NCI-H226 (cell line): ENCODE data around the gene ANP32A.
"Not testable (repeated sequence)": the region's sequence is repeated elsewhere in the genome, so short reads cannot be mapped to it uniquely, and the experiment has no call there.

Source experiments
- DNase-seq: peaks from one replicate; pipeline ENCODE4 v3.0.0-alpha.2; 2015

The ANP32A gene

DNA sequence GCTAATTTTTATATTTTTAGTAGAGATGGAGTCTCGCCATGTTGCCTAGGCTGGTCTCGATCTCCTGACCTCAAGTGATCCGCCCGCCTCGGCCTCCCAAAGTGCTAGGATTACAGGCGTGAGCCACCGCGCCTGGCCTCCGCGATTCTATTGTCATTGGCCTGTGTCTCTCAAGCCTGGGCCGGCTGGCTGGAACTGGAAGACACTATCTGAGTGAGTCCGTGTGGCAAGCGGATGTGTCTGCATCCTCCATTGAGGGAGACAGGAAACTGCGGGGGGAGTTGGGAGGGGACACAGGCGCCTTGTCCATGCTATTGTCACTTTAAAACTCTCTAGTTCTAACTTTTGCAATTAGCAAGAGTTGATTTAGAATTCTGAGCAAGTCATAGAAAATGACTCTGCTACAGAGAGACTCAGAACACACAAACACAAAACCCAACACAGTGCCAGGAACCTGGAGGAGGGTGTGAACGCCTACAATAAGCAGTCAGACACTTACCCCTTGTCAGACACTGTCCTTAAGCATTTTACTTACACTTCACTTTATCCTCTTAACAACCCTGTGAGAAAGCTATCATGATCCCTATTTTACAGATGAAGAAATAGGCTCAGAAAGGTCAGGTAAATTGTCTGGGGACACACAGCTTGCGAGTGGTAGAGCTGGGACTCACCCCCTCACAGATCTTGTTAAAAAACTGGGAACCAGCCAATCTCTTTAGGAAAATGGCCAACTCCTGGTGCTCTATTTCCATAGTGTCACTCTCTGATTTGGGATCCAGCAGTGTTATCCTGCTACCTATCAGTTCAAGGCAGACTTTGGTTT, 38.7 kb downstream of the ANP32A start:
- DNase-seq = no peak

DNA sequence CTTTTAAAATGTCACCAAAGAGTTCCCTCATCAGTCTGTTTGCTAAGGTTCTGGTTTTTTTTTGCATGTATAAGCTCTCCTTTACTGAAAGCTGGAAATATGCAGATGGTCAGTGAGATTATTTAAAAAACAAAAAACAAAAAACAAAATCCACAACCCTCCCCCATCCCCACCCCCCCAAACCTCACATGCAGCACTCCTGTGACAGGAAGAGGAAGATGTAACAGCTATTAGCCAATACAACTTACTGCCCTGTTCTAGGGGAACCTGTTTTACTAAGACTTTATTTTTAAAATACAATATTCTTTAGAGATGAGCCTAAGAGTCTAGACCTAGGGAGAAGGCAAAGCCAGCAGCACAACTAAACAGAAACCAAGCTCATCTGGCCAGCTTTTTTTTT, 39.5 kb downstream of the ANP32A start:
- no peak for DNase-seq

DNA sequence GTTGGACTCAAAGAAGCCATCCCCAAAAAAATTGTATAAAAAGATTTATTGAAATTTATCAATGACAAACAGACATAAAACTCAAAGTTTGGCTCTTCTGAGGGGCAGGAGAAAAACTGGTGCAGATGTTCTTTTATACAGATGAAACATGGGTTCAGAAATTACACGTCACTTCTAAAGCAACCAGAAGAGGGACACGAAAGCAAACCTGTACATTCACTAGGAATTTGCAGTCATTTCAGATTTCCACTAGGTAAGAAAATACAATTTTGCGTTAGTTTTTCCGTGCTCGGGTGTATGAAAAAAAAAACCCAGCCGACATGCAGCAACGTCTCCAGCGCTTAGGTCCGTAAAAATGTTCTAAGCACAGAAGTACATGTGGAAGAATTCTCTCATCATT, 41.8 kb downstream of the ANP32A start:
- DNase-seq = no peak

DNA sequence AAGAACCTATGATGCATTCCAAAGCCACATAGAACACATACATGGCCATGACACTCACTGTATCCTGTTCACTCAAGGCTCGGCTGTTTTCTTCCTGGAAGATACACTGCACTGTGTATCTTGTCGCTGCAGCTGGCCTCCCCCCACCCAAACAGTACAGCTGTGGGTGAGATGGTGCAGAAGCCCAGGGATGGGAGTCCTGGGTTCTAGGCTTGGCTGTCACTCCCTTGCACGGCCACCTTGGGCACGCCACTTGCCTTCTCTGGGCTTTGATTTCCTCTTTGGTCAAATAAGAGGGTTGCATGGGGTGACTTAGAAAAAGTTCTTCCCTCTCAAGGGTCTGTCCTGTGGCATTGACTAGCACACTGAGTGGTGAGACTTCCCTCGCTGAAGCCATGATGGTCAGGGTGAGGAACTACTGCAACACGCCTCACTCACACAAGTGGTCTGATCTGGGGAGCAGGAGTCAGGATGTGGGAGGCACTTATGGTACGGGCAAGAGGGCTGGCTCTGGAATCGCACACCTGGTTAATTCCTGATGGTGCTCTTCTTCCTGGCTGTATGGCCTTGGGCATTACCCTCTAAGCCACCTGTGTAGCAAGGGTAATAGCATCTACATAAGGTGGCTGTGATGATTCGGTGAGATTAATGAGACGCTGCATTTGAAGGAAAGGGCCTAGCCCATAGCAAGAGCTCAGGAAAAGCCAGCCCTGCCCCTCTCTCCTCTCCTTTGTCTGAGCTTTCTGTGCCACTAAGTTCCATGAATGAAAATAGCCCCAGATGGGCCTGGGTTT, 44.0 kb downstream of the ANP32A start:
- DNase-seq = no peak

DNA sequence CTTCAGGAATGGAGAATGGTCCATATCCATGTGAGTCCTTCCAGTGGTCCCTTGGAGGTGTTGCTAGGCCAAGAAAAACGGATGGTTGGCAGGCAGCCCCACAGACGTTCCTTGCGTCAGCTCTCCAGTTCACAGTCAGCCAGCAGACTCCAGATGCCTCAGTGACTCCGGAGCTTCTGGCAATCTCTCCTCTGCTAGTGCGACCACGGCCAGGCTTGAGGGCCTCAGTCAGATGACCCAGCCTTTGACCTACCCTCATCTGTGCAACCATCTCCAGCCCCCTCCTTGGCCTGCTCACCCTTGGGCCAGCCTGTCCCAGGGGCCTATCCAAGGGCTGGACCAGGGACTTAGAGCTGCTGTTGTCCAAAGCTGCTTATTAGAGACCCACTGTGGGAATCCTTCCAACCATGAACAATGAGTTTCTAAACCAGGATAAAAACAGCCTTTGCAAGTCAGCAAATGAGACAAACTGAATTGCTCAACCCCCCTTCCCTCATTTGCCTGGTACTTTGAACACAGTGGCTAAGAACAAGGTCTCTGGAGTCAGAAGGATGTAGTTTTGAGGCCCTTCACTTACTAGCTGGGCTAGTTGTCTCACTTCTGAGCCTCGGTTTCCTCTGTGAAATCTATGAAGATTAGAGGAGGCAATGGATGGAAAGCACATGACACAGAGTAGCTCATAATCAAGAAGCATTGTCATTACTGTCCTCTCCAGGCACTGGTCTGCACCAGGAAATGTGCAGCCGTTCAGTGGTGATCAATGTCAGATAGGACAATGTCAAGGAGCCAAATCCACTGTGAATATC, 44.8 kb downstream of the ANP32A start:
- no peak for DNase-seq

DNA sequence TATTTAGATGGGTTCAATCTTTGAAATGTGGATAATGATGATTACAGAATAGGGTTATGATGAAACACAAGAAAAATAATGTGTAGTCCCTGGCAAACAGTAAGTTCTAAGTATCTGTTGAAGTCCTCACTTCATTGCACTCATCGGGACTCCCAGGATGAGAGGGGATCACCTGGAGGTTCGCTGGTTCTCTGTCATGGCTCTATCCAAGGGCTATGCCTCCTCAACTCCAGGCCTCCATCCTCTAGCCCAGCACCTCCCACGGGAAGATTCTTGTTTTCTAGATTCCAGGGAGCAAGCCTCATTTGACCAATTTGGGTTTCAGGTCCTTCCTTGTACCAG, 45.5 kb downstream of the ANP32A start:
- DNase-seq = peak; percentile 54

DNA sequence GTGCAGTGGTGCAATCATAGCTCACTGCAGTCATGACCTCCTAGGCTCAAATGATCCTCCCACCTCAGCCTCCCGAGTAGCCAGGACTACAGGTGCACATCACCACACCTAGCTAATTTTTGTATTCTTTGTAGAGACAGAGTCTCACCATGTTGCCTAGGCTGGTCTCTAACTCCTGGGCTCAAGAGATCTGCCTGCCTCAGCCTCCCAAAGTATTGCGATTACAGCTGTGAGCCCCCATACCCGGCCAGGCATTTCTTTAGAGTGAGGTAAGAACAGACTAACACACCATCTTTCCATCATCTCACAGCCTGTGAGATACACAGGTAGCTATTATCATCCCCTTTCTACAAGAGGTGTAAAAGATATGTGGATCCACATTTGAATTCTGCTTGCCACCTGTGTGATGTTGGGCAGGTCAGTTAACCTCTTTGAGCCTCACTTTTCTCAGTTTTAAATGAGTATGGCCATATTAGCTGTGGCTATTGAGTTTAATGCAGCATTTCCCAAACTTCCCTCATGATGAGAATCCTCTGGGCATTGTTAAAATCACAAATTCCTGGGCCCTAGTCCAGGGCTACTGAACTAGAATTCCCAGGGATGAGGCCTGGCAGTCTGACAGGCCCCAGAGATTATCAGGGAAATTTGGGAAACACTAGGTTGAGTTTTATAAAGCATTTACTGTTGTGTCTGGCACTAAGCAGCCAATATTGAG, 46.0 kb downstream of the ANP32A start:
- DNase-seq = peak; percentile 43

DNA sequence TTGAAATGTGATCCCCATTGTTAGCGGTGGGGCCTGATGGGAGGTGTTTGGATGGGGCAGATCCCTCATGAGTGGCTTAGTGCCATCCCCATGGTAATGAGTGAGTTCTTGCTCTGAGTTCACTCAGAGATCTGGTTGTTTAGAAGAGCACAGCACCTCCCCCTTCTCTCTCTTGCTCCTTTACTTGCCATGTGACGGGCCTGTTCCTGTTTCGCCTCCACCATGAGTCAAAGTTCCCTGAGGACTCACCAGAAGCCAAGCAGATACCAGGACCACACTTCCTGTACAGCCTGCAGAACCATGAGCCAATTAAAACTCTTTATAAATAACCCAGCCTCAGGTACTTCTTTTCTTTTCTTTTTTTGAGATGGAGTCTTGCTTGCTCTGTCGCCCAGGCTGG, 46.6 kb downstream of the ANP32A start:
- DNase-seq = no peak

DNA sequence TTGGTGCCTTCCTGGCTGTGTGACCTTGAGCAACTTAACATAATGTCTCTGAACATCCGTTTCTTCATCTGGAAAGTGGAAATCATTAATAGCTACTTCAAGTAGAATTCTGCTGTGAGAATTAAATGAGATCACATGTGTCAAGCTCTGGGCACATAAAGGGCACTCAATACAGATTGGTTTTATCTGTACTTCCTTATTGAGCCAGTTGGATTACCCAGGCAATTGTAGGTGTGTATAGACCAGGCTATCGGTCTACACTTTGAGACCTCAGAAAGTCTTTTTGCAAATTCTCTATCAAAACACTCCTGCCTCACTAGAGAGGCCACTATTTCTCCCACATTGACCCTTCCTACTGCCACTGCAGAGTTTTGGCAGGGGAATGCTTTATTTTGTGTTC, 47.7 kb downstream of the ANP32A start:
- DNase-seq = no peak

DNA sequence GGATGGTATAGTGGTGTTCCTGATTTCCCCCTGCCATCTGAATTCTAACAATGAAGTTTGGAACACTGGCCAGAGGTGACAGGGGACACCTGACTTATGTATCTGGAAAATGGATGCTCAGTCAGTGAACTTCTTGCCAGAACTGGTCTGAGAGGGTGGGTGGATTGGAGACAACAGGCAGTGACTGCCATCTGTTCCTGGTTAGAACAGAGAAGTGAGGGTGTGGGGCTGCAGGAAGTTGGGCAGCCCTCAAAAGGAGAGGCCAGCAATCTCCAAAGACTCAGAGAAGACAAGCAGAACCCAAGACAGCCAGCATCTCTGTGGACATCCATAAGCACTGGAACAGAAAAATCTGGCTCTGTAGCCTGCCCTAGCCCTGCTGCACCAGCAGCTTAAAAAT, 50.5 kb downstream of the ANP32A start:
- no peak for DNase-seq

DNA sequence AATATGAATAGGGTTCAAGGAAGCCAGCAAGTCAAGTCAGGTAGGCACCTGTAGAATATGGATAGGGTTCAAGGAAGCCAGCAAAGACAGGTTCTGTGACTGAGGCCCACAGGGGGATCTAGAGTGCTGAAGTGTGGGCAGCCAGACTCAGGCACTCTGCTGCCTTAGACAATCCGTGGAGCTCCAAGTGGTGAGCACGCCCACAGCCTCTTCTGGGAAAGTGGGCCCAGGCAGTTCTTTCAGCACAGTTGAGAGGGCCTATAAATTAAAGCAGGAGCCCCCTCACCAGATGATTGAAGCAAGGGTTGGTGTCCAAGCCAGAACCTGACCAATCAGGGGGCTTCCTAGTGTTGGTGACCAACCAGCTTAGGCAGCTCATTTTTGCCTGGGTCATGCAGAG, 51.0 kb downstream of the ANP32A start:
- no peak for DNase-seq

DNA sequence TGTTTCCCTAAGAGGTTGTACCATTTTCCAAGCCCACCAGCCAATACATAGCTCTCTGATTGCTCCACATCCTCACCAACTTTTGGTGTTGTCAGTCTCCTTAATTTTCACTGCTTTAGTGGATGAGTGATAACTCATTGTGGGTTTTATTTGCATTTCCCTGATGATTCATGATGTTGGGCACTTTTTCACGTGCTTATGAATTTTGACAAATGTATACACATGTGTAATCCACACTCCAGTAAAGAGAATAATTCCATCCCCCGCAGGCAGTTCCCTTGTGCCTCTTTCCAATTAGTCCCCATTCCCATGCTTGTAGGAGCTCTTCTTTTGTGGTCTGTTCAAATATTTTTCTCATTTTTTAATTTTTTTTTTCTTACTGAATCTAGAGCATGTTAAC, 52.4 kb downstream of the ANP32A start:
- peak; percentile 63 for DNase-seq

DNA sequence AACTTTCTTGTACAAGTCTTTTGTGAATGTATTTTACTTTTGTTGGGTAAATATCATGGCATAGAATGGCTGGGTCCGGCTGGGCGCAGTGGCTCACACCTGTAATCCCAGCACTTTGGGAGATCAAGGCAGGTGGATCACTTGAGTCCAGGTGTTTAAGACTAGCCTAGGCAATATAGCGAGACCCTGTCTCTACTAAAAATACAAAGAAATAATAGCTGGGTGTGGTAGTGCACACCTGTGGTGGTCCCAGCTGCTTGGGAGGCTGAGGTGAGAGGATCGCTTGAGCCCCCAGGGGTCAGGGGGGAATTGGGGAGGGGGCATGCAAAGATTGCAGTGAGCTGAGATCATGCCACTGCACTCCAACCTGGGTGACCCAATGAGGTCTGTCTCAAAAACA, 52.9 kb downstream of the ANP32A start:
- DNase-seq = no peak

DNA sequence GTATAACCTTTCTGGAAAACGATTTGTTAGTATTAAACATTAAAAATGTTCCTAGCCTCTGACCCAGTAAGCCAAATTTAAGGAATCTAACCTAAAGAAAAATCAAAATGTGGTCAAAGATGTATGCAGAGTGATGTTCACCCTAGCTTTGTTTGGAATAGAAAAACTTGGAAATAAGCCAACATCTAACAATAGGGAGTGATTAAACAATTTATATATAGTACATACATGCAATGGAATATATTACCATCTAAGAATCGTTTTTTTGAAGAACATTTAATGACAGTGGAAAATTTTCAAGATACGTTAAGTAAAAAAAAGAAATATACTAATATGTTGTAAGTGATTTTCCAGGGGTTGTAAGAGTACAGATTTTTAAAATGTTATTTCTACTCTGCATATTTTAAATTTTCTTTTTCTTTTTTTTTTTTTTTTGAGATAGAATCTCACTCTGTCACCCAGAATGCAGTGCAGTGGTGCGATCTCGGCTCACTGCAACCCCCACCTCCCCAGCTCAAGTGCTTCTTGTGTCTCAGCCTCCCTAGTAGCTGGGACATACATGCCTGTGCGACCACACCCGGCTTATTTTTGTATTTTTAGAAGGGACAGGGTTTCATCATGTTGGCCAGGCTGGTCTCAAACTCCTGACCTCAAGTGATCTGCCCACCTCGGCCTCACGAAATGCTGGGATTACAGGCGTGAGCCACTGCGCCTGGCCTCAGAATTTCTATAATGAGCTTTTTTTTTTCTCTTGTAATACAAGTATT, 54.9 kb downstream of the ANP32A start:
- DNase-seq = no peak

DNA sequence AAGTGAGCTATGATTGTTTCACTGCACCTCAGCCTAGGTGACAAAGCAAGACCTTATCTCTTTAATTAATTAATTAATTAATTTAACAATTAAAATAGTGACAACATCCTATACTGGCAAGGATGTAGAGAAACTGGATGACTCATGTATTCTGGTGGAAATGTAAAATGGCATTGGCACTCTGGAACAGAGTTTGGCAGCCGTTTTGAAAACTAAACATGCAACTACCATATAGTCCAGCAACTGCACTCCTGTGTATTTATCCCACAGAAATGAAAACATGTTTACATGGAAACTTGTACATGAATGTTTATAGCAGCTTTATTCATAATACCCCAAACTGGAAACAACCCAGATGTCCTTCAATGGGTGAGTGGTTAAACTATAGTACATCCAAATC, 56.6 kb downstream of the ANP32A start:
- DNase-seq = no peak

DNA sequence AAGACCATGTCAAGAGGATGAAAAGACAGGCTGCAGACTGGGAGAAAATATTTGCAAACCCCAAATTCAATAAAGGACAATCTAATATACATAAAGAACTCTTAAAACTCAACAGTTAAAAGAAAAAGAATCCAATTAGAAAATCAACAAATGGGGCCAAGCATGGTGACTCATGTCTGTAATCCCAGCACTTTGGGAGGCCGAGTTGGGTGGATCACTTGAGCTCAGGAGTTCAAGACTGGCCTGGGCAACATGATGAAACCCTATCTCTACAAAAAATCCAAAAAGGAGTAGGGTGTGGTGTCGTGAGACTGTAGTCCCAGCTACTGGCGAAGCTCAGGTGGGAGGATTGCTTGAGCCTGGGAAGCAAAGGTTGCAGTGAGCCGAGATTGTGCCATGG, 57.6 kb downstream of the ANP32A start:
- no peak for DNase-seq

DNA sequence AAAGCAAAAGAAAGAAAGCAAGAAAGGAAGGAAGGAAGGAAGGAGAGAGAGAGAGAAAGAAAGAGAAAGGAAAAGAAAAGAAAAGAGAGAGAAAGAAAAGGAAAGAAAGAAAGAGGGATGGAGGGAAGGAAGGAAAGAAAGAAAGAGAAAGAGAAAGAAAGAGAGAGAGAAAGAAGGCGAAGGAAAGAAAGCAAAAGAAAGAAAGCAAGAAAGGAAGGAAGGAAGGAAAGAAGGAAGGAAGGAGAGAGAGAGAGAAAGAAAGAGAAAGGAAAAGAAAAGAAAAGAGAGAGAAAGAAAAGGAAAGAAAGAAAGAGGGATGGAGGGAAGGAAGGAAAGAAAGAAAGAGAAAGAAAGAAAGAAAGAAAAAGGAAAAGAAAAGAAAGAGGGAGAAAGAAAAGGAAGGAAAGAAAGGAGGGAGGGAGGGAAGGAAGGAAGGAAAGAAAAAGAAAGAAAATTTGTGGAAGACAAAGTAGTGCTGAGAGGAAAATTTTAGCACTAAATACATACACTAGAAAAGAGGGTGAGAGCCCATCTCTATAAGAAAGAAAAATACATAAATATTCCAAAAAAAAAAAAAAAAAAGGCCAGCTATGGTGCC, 60.6 kb downstream of the ANP32A start:
- not testable (repeated sequence) for DNase-seq

DNA sequence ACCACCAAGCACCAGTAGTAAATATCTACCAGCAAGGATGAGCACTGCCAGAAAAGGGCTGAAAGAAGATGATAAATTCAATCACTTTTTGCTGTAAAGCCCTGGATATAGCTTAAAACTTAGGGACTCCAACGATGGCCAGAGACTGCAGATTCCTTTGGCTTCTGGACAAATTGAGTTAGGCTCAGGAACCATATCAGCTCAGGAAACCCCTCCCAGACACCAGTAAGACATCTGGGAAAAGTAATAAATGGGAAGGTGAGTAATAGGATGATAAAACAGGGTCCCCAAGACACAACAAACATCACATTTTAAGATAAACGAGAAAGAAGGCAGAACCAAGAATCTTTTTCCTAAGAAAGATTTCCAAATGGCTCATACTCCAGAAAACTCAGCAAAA, 65.0 kb downstream of the ANP32A start:
- DNase-seq = no peak

DNA sequence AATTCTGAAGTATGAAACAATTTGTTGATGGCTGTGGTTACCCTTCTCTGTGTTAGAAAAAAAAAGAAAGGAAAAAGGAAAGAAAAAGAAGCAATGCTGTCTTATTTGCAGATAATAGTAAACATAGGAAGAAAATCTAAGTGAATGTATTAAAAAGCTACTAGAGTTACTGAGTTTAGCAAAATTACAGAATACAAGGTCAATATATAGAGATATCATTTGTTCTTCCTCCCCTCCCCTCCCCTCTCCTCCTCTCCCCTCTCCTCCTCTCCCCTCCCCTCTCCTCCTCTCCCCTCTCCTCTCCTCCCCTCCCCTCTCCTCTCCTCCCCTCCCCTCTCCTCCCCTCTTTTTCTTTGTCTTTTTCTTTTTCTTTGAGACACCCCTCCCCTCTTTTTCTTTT, 69.1 kb downstream of the ANP32A start:
- no peak for DNase-seq

DNA sequence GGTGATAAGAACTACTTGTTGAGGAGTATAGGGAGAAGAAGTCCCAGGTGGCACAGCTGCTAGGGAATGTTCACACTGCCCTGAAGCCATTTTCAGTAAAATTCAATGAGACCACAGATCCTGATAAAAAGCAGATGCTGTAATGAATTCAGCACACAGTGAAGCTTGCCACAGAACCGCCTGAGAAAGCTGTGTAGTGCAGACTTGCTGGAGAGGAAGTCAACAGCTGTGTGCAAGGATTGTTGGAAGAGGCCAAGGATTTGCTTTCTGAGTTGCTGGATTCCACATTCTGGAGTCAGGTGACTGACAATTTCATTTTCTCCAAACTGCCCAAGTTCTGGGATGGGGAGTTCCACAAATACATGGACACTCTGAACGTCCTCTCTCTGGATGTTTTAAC, 70.9 kb downstream of the ANP32A start:
- DNase-seq = no peak

DNA sequence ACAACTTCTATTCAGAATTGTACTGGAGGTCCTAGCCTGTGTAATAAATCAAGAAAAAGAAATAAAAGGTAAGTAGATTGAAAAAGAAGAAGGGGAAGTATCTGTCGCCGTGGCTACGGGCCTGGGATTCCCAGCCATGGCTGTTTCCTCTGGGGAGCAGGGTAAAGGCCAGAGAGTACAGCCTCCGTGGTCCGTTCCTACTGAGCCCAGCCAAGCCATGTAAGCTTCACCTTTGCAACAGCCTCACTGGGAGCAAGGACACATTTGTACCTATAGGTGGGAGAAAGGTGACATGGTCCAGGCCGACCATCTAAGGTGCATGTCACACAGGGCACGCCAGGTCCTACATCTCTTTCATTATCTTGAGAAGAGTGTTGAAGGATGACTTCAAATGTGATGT, 71.3 kb downstream of the ANP32A start:
- no peak for DNase-seq

DNA sequence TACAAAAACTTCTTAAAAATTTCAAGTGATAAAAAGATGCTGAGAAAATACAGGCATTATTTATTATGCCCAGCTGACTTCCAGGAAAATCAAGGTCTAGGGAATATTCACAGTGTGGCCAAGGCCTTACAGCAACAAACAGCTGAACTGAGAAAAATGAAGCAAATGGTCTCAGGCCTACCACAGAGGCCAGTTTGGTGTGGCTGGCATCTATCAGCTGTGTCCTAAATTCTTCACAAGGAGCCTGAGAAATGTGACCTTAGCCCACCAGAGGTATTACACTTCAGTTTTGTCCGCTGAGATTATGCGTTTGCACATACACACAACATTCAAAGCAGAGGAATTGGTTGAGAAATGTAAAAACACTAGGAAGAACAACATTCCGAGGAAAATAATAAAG, 77.4 kb downstream of the ANP32A start:
- no peak for DNase-seq
